HepG2 (cell line): ENCODE data around the gene BACH2. TPM values are rescaled to one million over a fixed set of nuclear protein-coding genes. Genes with fewer than 3 reads are reported as not detected.
A peak's percentile ranks its signal among the peaks of the same experiment; 100 is the strongest.

Experiments used
- CCAR2 ChIP-seq: fragments of 200-400 bp; formaldehyde crosslinking; optimal IDR thresholded peaks from 2 replicates; pipeline ENCODE3; 2018; ENCODE audit warnings: low read depth, mild to moderate bottlenecking, low read length, moderate library complexity
- GABPB1 ChIP-seq: IDR thresholded peaks from 2 replicates; pipeline ENCODE4 v1.6.1; 2016; ENCODE audit warnings: mild to moderate bottlenecking, missing genetic modification reagents, moderate library complexity, missing compliant biosample characterization
- HNF4A ChIP-seq: sonication (generic); formaldehyde crosslinking; IDR thresholded peaks from 2 replicates; pipeline ENCODE4 v1.4.0; 2020; ENCODE audit warnings: missing genetic modification reagents
- IRF2 ChIP-seq: IDR thresholded peaks from 2 replicates; pipeline ENCODE4 v1.6.1; 2018; ENCODE audit warnings: missing genetic modification reagents, missing compliant biosample characterization
- ISX ChIP-seq: sonication (generic); formaldehyde crosslinking; conservative IDR thresholded peaks from 2 replicates; pipeline ENCODE4 v1.5.0; 2020; ENCODE audit warnings: missing genetic modification reagents
- MED8 ChIP-seq: sonication (generic); formaldehyde crosslinking; IDR thresholded peaks from 2 replicates; pipeline ENCODE4 v1.8.1; 2023; ENCODE audit warnings: mild to moderate bottlenecking, missing genetic modification reagents; ENCODE audit not compliant: insufficient replicate concordance
- PAX8 ChIP-seq: sonication (generic); formaldehyde crosslinking; IDR thresholded peaks from 2 replicates; pipeline ENCODE4 v1.8.0; 2022; ENCODE audit warnings: mild to moderate bottlenecking, missing genetic modification reagents, borderline replicate concordance
- PHB2 ChIP-seq: fragments of 450-650 bp; IDR thresholded peaks from 2 replicates; pipeline ENCODE4 v1.6.1; 2018; ENCODE audit not compliant: partially characterized antibody
- SIN3A ChIP-seq: IDR thresholded peaks from 2 replicates; pipeline ENCODE4 v1.6.1; 2011; ENCODE audit warnings: low read depth, mild to moderate bottlenecking, control low read depth, low read length, borderline replicate concordance
- SOX5 ChIP-seq: IDR thresholded peaks from 2 replicates; pipeline ENCODE4 v1.6.1; 2016; ENCODE audit warnings: borderline replicate concordance
- TBL1XR1 ChIP-seq: fragments of 150-350 bp; IDR thresholded peaks from 2 replicates; pipeline ENCODE4 v1.6.1; 2014; ENCODE audit warnings: borderline replicate concordance, low read length; ENCODE audit not compliant: partially characterized antibody
- YY1 ChIP-seq: IDR thresholded peaks from 2 replicates; pipeline ENCODE4 v1.6.1; 2011; ENCODE audit warnings: low read length, low read depth, moderate library complexity, mild to moderate bottlenecking; ENCODE audit not compliant: insufficient read depth, insufficient replicate concordance
- ZFAT ChIP-seq: sonication (generic); formaldehyde crosslinking; conservative IDR thresholded peaks from 2 replicates; pipeline ENCODE4 v1.8.1; 2023; ENCODE audit warnings: missing genetic modification reagents, inconsistent platforms
- ZNF205 ChIP-seq: IDR thresholded peaks from 2 replicates; pipeline ENCODE4 v1.6.1; 2018; ENCODE audit warnings: missing biosample characterization, missing genetic modification reagents
- ZNF282 ChIP-seq: fragments of 450-650 bp; IDR thresholded peaks from 2 replicates; pipeline ENCODE4 v1.6.1; 2018; ENCODE audit not compliant: partially characterized antibody
- ZNF3 ChIP-seq: IDR thresholded peaks from 2 replicates; pipeline ENCODE4 v1.7.0; 2017; ENCODE audit warnings: inconsistent platforms
- ZNF75D ChIP-seq: sonication (generic); formaldehyde crosslinking; IDR thresholded peaks from 2 replicates; pipeline ENCODE4 v1.8.1; 2023; ENCODE audit warnings: missing genetic modification reagents, mild to moderate bottlenecking, borderline replicate concordance
- ZNF816 ChIP-seq: sonication (generic); formaldehyde crosslinking; IDR thresholded peaks from 2 replicates; pipeline ENCODE4 v1.8.0; 2022; ENCODE audit warnings: missing genetic modification reagents, mild to moderate bottlenecking, borderline replicate concordance
- polyA plus RNA-seq, 8 experiments: library from polyadenylated mRNA; depleted of rRNA in 3 of 8; stranded (reverse) in 7 of 8; unstranded in 1 of 8; fragments of >200 nt; fragmentation: Illumina TruSeq in 4 of 8; extraction: Trizol in 4 of 8; gene quantifications; 2 replicates each; pipeline versions ENCODE4 v1.2.1 to v1.2.3, GENCODE V29; 2011 to 2016; ENCODE audit warnings: low read depth in 4 of 8, missing spikeins in 1 of 8, mixed read lengths in 1 of 8; ENCODE audit not compliant: insufficient read depth in 1 of 8
- total RNA-seq, 5 experiments: library from RNA; depleted of rRNA; stranded (reverse); fragments of >200 nt; fragmentation: Illumina TruSeq; extraction: Trizol; gene quantifications; 2 replicates each; pipeline ENCODE4 v1.2.3, GENCODE V29; 2016; ENCODE audit warnings: low read depth in 1 of 5
- TF ChIP-seq, protein P1 (sequence below): sonication (generic); formaldehyde crosslinking; IDR thresholded peaks from 2 replicates; pipeline ENCODE4 v1.8.0; 2022; ENCODE audit warnings: missing genetic modification reagents, low read depth, mild to moderate bottlenecking, borderline replicate concordance
- TF ChIP-seq, protein P2 (sequence below): IDR thresholded peaks from 2 replicates; pipeline ENCODE4 v1.4.0; 2020; ENCODE audit warnings: mild to moderate bottlenecking, missing genetic modification reagents
- TF ChIP-seq, protein P3 (sequence below): sonication (generic); formaldehyde crosslinking; IDR thresholded peaks from 2 replicates; pipeline ENCODE4 v1.5.1; 2020; ENCODE audit warnings: mild to moderate bottlenecking, missing genetic modification reagents
- TF ChIP-seq, protein P4 (sequence below): sonication (generic); formaldehyde crosslinking; IDR thresholded peaks from 2 replicates; pipeline ENCODE4 v1.9.0; 2021; ENCODE audit warnings: missing genetic modification reagents, mild to moderate bottlenecking, borderline replicate concordance

The BACH2 gene
- total and polyA plus RNA-seq, 2 of the 13 experiments (the other 11 are each of a cell fraction or from before 2014, with no cell fraction given): 0.01 TPM; not detected in 1

DNA sequence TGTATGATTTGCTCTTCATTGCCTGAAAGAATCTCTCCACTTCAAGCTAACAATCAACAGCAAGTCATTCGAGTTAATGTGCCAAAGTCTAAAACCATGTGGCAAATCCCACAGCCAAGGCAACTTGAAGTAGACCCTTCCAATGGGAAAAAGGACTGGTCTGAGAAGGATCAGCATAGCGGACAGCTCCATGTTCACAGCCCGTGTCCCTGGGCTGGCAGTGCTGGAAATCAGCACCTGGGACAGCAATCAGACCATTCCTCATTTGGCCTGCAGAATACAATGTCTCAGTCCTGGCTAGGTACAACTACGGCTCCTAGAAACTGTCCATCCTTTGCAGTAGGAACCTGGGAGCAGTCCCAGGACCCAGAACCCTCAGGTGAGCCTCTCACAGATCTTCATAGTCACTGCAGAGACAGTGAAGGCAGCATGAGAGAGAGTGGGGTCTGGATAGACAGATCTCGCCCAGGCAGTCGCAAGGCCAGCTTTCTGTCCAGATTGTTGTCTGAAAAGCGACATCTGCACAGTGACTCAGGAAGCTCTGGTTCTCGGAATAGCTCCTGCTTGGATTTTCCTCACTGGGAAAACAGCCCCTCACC, 401.3 kb downstream of the BACH2 start (continued):
- no peak for TF ChIP-seq MED8 (CRISPR knock-in tag)
- no peak for TF ChIP-seq PAX8 (CRISPR knock-in tag)
- no peak for TF ChIP-seq ZNF816
- TF ChIP-seq, protein P1, sequence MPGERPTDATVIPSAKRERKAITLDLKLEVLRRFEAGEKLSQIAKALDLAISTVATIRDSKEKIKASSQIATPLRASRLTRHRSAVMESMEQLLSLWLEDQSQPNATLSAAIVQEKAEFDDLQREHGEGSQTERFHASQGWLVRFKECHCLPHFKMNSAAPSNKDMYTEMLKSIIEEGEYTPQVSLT: no peak
- TF ChIP-seq YY1: no peak
- no peak; the same call in 1 of the 2 replicates for TF ChIP-seq GABPB1 (CRISPR knock-in tag)
- TF ChIP-seq ZNF205 (CRISPR knock-in tag): peak; percentile 87
- TF ChIP-seq ZNF75D: no peak
- TF ChIP-seq, protein P2, sequence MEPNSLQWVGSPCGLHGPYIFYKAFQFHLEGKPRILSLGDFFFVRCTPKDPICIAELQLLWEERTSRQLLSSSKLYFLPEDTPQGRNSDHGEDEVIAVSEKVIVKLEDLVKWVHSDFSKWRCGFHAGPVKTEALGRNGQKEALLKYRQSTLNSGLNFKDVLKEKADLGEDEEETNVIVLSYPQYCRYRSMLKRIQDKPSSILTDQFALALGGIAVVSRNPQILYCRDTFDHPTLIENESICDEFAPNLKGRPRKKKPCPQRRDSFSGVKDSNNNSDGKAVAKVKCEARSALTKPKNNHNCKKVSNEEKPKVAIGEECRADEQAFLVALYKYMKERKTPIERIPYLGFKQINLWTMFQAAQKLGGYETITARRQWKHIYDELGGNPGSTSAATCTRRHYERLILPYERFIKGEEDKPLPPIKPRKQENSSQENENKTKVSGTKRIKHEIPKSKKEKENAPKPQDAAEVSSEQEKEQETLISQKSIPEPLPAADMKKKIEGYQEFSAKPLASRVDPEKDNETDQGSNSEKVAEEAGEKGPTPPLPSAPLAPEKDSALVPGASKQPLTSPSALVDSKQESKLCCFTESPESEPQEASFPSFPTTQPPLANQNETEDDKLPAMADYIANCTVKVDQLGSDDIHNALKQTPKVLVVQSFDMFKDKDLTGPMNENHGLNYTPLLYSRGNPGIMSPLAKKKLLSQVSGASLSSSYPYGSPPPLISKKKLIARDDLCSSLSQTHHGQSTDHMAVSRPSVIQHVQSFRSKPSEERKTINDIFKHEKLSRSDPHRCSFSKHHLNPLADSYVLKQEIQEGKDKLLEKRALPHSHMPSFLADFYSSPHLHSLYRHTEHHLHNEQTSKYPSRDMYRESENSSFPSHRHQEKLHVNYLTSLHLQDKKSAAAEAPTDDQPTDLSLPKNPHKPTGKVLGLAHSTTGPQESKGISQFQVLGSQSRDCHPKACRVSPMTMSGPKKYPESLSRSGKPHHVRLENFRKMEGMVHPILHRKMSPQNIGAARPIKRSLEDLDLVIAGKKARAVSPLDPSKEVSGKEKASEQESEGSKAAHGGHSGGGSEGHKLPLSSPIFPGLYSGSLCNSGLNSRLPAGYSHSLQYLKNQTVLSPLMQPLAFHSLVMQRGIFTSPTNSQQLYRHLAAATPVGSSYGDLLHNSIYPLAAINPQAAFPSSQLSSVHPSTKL (CRISPR knock-in tag): peak; percentile 61; the same call in 1 of the 2 replicates
- TF ChIP-seq IRF2 (CRISPR knock-in tag): peak; percentile 75
- TF ChIP-seq, protein P3, sequence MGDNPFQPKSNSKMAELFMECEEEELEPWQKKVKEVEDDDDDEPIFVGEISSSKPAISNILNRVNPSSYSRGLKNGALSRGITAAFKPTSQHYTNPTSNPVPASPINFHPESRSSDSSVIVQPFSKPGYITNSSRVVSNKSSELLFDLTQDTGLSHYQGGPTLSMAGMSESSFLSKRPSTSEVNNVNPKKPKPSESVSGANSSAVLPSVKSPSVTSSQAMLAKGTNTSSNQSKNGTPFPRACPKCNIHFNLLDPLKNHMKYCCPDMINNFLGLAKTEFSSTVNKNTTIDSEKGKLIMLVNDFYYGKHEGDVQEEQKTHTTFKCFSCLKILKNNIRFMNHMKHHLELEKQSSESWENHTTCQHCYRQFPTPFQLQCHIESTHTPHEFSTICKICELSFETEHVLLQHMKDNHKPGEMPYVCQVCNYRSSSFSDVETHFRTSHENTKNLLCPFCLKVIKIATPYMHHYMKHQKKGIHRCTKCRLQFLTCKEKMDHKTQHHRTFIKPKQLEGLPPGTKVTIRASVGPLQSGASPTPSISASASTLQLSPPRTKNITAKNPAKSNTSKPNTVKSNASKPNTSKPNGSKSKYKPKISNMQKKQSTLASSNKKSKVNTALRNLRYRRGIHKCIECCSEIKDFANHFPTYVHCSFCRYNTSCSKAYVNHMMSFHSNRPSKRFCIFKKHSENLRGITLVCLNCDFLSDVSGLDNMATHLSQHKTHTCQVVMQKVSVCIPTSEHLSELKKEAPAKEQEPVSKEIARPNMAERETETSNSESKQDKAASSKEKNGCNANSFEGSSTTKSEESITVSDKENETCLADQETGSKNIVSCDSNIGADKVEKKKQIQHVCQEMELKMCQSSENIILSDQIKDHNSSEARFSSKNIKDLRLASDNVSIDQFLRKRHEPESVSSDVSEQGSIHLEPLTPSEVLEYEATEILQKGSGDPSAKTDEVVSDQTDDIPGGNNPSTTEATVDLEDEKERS: no peak
- TF ChIP-seq CCAR2: no peak
- TF ChIP-seq PHB2: no peak
- no peak for TF ChIP-seq ZFAT (CRISPR knock-in tag)
- no peak for TF ChIP-seq ZNF282
- peak; percentile 72; the same call in 1 of the 2 replicates for TF ChIP-seq SIN3A
- no peak for TF ChIP-seq SOX5 (CRISPR knock-in tag)
- no peak for TF ChIP-seq HNF4A (CRISPR knock-in tag)
- TF ChIP-seq ISX (CRISPR knock-in tag): peak; percentile 98
- TF ChIP-seq, protein P4, sequence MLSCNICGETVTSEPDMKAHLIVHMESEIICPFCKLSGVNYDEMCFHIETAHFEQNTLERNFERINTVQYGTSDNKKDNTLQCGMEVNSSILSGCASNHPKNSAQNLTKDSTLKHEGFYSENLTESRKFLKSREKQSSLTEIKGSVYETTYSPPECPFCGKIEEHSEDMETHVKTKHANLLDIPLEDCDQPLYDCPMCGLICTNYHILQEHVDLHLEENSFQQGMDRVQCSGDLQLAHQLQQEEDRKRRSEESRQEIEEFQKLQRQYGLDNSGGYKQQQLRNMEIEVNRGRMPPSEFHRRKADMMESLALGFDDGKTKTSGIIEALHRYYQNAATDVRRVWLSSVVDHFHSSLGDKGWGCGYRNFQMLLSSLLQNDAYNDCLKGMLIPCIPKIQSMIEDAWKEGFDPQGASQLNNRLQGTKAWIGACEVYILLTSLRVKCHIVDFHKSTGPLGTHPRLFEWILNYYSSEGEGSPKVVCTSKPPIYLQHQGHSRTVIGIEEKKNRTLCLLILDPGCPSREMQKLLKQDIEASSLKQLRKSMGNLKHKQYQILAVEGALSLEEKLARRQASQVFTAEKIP (CRISPR knock-in tag): no peak
- TF ChIP-seq ZNF3 (CRISPR knock-in tag): peak; percentile 51; the same call in 1 of the 2 replicates
- TF ChIP-seq TBL1XR1: no peak
